ENCODE data around the gene SCFD2.
A peak's percentile ranks its signal among the peaks of the same experiment; 100 is the strongest.

SCFD2 gene

DNA sequence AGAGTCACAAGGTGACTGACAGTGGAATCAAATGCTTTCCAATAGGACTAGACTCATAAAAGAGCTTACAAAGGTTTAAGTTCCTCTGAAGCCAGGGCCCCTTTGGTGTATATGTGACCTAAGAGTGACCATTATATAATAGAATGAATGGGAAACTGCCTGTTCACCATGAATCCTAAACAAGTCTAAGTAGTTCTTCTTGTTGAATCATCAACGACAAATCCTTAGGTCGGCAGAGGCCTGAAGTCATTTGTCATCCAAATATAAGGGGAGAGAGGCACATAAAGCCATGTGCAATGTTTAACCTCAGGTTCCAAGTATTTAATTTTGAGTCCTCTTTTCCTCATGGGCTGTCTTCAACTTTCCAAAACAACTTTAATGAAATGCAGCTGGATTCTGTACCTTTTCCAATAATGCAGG, 381.4 kb downstream of the SCFD2 start:
- no peak overlapping the region for H3K4me3 ChIP-seq (ENCODE audit: low read depth, low read length)
- no peaks in the 10 kb centered on the region for H3K9me3 ChIP-seq
- no peak for DNase-seq

DNA sequence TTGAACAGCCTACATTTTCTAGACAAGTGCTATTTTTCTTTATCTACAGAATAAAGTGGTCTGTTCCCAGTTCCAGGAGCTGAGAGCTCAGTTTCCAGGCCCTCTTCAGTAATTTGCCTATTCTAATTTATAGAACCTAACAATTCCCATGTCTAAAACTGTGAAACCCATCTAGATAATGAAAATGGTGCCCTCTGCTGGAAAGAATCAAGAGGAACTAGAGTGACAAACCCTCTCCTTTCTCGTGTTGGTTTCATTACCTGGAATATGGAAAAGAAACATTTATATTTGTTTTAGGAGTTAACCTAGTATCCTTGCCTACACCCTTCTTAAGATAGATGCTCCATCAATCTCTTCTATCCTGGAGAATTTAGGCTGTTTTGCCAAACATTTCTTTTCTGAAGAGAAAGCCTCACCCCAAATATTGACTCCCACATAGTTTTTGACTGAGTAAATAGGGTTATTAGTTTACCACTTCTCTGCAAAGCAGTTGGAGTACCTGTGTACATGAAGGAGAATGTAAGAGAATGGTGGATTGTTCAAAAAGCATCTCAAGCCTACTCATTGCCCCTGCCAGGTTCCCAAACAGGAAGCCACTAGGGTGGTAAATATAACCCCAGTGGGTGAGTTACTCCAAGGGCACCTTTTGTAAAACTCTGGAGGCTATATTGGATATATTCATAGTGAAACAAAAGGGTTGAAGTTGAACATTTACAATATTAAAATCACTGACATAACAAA, 382.1 kb downstream of the SCFD2 start:
- Histone ChIP-seq H3K27me3 (no peaks in the 10 kb centered on the region), H3K4me1 (peaks cover 14% of the 10 kb centered on the region), H3K9me3 (no peaks in the 10 kb centered on the region), H3K36me3 (no peaks in the 10 kb centered on the region), H3K4me3 (ENCODE audit: low read depth, low read length) (no peak overlapping the region)
- TF ChIP-seq, protein P1, sequence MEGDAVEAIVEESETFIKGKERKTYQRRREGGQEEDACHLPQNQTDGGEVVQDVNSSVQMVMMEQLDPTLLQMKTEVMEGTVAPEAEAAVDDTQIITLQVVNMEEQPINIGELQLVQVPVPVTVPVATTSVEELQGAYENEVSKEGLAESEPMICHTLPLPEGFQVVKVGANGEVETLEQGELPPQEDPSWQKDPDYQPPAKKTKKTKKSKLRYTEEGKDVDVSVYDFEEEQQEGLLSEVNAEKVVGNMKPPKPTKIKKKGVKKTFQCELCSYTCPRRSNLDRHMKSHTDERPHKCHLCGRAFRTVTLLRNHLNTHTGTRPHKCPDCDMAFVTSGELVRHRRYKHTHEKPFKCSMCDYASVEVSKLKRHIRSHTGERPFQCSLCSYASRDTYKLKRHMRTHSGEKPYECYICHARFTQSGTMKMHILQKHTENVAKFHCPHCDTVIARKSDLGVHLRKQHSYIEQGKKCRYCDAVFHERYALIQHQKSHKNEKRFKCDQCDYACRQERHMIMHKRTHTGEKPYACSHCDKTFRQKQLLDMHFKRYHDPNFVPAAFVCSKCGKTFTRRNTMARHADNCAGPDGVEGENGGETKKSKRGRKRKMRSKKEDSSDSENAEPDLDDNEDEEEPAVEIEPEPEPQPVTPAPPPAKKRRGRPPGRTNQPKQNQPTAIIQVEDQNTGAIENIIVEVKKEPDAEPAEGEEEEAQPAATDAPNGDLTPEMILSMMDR (IDR thresholded peaks at IDR 0.05; ENCODE audit: low read depth, low read length): peak; percentile 72
- peak; percentile 19 for DNase-seq

More for the DNA sequence above, 381.4 kb downstream of the SCFD2 start:
- peaks cover 20% of the 10 kb centered on the region for H3K4me1 ChIP-seq
- TF ChIP-seq, protein P1 (IDR thresholded peaks at IDR 0.05; ENCODE audit: low read depth, low read length): no peak
- no peaks in the 10 kb centered on the region for H3K27me3 ChIP-seq
- no peaks in the 10 kb centered on the region for H3K36me3 ChIP-seq

DNA sequence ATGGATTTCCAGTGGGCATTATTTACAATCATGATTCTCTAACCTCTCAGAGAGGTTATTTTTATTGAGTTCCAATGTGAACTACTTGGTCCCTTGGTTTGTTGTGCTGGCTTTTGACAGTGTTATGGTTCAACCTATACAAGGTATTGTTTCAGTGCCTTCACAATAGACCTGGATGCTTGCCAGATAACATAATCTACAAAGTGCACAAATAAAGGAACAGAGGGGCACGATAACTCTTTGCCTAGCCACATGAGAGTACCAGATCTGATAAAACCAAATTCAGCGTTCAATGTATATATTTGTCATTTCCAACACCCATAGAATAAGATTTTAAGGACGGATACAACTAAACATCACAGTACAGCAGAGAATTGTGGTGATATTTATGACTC, 382.9 kb downstream of the SCFD2 start:
- no peak overlapping the region for H3K4me3 ChIP-seq (ENCODE audit: low read depth, low read length)
- DNase-seq: no peak
- peaks cover 12% of the 10 kb centered on the region for H3K4me1 ChIP-seq
- no peaks in the 10 kb centered on the region for H3K36me3 ChIP-seq
- TF ChIP-seq, protein P1 (IDR thresholded peaks at IDR 0.05; ENCODE audit: low read depth, low read length): no peak
- H3K9me3 ChIP-seq: no peaks in the 10 kb centered on the region
- no peaks in the 10 kb centered on the region for H3K27me3 ChIP-seq

DNA sequence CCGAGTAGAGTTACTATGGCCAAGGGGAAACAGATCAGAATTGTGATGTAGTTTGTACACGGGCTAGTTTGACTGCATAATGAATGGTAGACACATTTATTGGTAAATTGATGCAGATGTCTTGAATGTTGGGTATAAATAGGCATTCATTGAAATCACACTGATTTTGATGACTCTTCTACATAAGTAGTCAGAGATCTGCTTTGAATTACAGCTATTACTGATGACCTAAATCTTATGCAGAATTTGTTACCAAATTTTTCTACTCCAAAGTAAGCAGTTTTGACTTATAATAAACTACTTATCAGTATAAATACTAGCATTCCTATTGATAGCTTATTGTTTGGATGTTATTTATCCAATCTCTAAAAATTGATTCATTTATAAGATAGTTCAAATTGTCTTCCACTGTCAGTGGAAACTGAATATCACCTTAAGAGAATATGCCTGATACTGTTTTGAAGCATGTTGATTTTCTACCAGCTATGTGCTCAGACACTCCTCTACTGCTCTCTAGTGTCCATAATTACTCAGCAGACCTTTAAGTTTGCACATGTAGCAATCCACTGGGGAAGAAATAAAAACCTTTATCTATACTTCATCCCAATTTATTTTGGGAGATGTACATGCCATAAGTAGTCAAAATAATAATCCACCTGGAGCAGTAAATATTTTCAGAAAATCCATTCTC, 383.5 kb downstream of the SCFD2 start:
- Histone ChIP-seq H3K4me1 (peaks cover 7% of the 10 kb centered on the region; the same call in 1 of the 2 replicates), H3K36me3 (no peaks in the 10 kb centered on the region), H3K4me3 (ENCODE audit: low read depth, low read length) (no peak overlapping the region), H3K9me3 (no peaks in the 10 kb centered on the region), H3K27me3 (no peaks in the 10 kb centered on the region)
- TF ChIP-seq, protein P1 (IDR thresholded peaks at IDR 0.05; ENCODE audit: low read depth, low read length): peak; percentile 91
- DNase-seq: no peak

DNA sequence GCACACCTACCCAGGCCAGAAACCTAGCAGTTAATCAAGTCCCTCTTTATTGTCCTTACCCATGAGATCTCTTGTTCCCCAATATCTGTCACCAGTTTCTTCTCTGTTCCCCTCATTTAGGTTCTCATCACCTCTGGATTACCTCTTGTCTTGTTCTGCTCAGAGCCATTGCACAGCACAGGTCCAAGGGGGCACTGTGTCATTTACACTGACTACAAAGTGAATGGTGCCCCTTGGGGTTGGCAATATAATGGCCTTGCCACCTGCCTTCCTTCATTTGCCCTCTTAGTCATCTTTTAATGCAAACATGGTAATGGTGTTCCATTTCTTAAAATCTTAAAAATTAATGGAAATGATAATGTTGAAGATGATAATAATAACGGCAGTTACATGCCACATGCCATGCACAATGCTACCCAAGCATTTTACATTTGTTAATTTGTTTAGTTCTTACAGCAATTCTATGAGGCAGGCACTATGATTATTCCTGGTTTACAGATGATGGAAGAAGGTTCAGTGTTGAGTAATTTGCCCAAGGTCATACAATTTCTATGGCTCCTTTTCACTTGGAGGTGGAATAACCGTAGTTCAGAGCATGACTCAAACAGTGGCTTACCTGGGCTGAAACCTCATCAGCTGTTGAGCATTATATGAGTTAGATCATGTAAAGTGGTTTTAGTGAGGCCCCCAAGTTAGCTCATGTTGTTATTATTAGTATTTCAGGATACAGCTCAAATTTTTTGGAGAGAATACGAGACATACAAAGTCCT, 385.9 kb downstream of the SCFD2 start:
- DNase-seq: no peak

More for the DNA sequence above, 385.9 kb downstream of the SCFD2 start:
- H3K4me3 ChIP-seq (ENCODE audit: low read depth, low read length): no peak overlapping the region
- H3K27me3 ChIP-seq: no peaks in the 10 kb centered on the region
- peaks cover 5% of the 10 kb centered on the region; the same call in 1 of the 2 replicates for H3K4me1 ChIP-seq
- TF ChIP-seq, protein P1 (IDR thresholded peaks at IDR 0.05; ENCODE audit: low read depth, low read length): peak; percentile 18; the same call in 1 of the 2 replicates
- no peaks in the 10 kb centered on the region for H3K36me3 ChIP-seq
- H3K9me3 ChIP-seq: no peaks in the 10 kb centered on the region
